ENCODE results near the gene CDC34. TPM values are rescaled to one million over a fixed set of nuclear protein-coding genes. Genes with fewer than 3 reads are reported as not detected.

CDC34 gene
- total RNA-seq, 4 donors from 2014 or later: 60.7 to 110 (median 73.4) TPM

DNA sequence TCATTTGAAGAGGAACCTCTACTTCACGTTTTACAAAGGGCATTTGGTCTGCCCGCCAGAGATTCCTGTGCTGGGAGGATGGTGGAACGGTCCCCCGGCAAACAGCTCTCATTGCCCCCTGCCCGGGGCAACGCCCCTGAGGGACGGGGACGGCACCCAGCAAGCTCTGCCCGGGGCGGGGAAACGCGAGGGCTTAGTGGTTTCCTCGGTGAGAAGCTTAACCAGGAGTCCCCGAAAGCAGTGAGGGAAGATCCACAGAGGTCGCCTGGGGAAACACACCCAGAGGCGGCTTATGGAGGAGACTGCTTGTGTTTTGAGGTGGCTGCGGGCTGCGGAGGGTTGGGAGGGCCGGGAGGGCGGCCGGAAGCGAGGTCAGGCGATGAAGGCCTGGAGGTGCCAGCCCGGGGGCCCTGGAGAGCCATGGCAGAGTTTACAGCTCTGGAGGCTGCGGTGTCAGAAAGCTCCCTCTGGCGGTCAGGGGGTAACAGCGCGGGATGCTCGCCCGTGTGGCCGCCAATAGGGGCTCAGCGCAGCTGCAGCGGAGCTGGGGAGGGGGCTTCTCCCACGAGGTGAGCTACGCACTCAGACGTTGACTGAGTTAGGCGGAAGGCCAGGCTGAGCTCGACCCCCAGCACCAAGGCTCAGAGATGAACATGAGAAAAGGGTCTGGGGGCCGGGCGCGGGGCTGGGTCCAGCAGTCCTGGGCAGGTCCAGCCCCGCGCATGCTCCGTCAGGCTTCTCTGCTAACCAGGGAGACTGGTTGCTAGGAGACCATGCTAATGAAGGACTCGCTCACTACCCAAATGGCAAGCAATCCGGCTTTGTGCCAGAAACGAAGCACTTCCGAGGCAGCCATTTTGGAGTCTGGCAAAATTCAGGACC is 24.9 kb upstream of the CDC34 start:
- WGBS, 2 donors: 3 to 5% methylated on average over 40 of the region's 48 CpGs
- DNase-seq (ENCODE audit: low spot score in 2 of 2): peak; percentile 97 to 99
- TF ChIP-seq CTCF (IDR thresholded peaks at IDR 0.05): peak; percentile 91 to 99 (median 97)
- TF ChIP-seq POLR2A (IDR thresholded peaks at IDR 0.05): peak in 1 of 2 donors; percentile 18
- TF ChIP-seq EP300 (IDR thresholded peaks at IDR 0.05): no peak

GRCh38 chr19:507286-508203 is 24.0 kb upstream of the CDC34 start, which contains the start of gene TPGS1:
TSS of gene TPGS1 (plus strand) at chr19:507497. CDS start at chr19:507507, 10 bp downstream.
- no peaks in the 10 kb centered on the region for H3K27me3 ChIP-seq

More for the DNA sequence above, 24.9 kb upstream of the CDC34 start:
- no peaks in the 10 kb centered on the region for H3K9me3 ChIP-seq
- H3K4me3 ChIP-seq: peak overlapping the region; percentile 63 to 100 (median 84)
- peaks cover 0 to 14% (median 0%) of the 10 kb centered on the region in 3 donors for H3K36me3 ChIP-seq
- peak overlapping the region; percentile 89 to 97 (median 94) for H3K27ac ChIP-seq
- peaks cover 0 to 33% (median 19%) of the 10 kb centered on the region in 4 donors for H3K4me1 ChIP-seq
- no peaks in the 10 kb centered on the region for H3K27me3 ChIP-seq

DNA sequence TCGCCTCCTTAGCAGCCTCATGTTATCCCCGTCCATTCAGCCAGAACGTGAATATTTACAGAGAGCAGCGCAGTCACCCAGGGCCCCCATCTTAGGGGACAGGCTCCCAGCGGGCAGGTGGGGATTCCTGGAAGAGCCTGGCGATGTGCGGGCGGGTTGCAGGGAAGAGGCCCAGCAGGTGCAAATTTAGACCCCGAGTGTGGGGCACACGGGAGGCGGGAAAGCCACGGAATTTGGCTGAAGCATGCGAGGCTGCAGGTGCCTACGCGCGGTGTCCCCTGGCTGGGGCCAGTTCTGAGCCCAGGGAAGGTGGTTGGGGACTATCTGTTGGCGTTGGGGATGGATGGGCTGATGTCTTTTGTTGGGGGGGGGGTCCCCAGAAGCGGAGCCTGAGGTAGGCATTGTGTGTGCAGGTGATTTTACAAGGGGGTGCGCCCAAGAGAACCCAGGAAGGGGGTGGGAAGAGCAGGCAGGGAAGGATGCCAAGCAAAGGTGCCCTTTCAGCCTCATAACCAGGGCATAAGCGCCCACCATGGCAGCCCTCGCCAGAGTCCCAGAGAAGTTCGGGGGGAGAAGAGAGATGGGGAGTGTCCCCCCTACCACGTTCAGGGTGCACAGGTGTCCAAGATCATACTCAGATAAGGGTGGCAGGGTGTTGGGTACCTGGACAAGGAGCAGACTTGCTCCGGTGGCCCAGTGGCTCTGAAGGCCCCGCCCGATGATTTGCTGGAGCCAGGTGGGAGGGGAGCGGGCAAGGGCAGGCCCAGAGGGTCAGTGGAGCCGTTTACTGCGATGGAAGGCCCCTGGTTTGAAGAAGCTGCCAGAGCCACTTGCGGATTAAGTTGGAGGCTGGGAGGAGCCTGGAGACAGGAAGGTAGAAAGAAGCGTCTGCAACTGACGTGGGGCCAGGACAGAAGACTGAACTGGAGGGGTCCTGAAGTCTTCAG is 23.1 kb upstream of the CDC34 start:
- H3K36me3 ChIP-seq: peaks cover 0 to 18% (median 0%) of the 10 kb centered on the region in 3 donors
- WGBS, 2 donors: 61 to 67% methylated on average over 32 of the region's 32 CpGs
- peaks cover 0 to 40% (median 19%) of the 10 kb centered on the region in 4 donors for H3K4me1 ChIP-seq
- DNase-seq (ENCODE audit: low spot score in 2 of 2): no peak
- H3K27me3 ChIP-seq: no peaks in the 10 kb centered on the region
- no peaks in the 10 kb centered on the region for H3K9me3 ChIP-seq
- TF ChIP-seq POLR2A (IDR thresholded peaks at IDR 0.05) (no peak), EP300 (IDR thresholded peaks at IDR 0.05) (no peak), CTCF (IDR thresholded peaks at IDR 0.05) (no peak)
- peak overlapping the region; percentile 63 to 100 (median 84) for H3K4me3 ChIP-seq
- H3K27ac ChIP-seq: no peak overlapping the region

More at GRCh38 chr19:507286-508203, 24.0 kb upstream of the CDC34 start, which contains the start of gene TPGS1:
- peak; percentile 51 to 57 for DNase-seq (ENCODE audit: low spot score in 2 of 2)
- Histone ChIP-seq H3K27ac (peak within 1 kb of the TSS; percentile 89 to 97 (median 94)), H3K9me3 (no peaks in the 10 kb centered on the region), H3K4me1 (peaks cover 0 to 33% (median 19%) of the 10 kb centered on the region in 4 donors), H3K4me3 (peak within 1 kb of the TSS; percentile 63 to 100 (median 84)), H3K36me3 (peaks cover 0 to 14% (median 0%) of the 10 kb centered on the region in 3 donors)
- peak in 2 of 5 experiments; percentile 10 to 40 for TF ChIP-seq CTCF (IDR thresholded peaks at IDR 0.05)
- peak in 1 of 2 donors; percentile 8 for TF ChIP-seq POLR2A (IDR thresholded peaks at IDR 0.05)
- peak; percentile 73 to 90 for TF ChIP-seq EP300 (IDR thresholded peaks at IDR 0.05)
- 1 to 2% methylated on average over 25 to 43 of the region's 81 CpGs for WGBS, 2 donors

DNA sequence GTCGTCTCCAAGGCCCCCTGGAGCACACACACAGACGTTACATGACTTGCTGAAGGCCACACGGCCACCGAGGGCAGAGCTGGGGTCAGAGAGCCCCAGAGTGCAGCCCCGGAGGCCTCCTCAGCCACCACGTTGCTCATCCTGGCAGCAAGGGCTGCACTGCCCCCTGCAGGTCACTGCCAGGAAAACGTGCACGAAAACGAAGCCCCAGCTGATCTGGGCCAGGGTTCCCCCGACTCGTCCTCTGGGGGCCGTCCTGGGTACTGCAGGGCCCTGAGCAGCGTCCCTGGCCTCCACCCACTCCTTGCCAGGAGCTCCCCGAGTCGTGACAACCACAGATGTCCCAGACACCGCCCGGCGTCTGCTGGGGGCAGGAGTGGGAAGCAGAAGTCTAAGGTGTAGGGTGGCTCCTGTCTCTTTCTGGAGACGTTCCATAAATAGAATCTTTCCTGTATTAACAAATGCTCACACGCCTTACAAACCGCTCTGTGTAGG is 20.9 kb upstream of the CDC34 start:
- Histone ChIP-seq H3K27me3 (no peaks in the 10 kb centered on the region), H3K4me1 (peaks cover 0 to 40% (median 19%) of the 10 kb centered on the region in 4 donors), H3K27ac (peak overlapping the region in 3 of 4 donors; percentile 36 to 75 (median 51)), H3K9me3 (no peaks in the 10 kb centered on the region), H3K4me3 (peak overlapping the region in 1 of 4 donors; percentile 31), H3K36me3 (peaks cover 0 to 24% (median 0%) of the 10 kb centered on the region in 3 donors)
- TF ChIP-seq EP300 (IDR thresholded peaks at IDR 0.05) (no peak), CTCF (IDR thresholded peaks at IDR 0.05) (peak; percentile 62 to 92 (median 74))
- no peak for DNase-seq (ENCODE audit: low spot score in 2 of 2)
- 16 to 27% methylated on average over 9 to 18 of the region's 21 CpGs for WGBS, 2 donors

Data from tibial nerve (tissue), 4 donors.